Fibroblast of the aortic adventitia (primary cell): ENCODE measurements around the gene SLC37A4. TPM values are rescaled to one million over a fixed set of nuclear protein-coding genes. Genes with fewer than 3 reads are reported as not detected.
"Not testable (repeated sequence)": the region's sequence is repeated elsewhere in the genome, so short reads cannot be mapped to it uniquely, and the experiment has no call there.

Source experiments
- DNase-seq: peaks from one replicate; pipeline ENCODE4 v3.0.0-alpha.2; 2010; ENCODE audit warnings: low read depth
- H3K4me3 ChIP-seq: 2 replicates; pipeline ENCODE4 v1.5.1; 2011; ENCODE audit warnings: low read depth, mild to moderate bottlenecking, control low read depth, low read length, moderate library complexity
- CTCF ChIP-seq: IDR thresholded peaks from 2 replicates; pipeline ENCODE4 v1.5.1; 2011; ENCODE audit warnings: mild to moderate bottlenecking, low read length, control low read depth, inconsistent platforms; ENCODE audit not compliant: insufficient read depth
- total RNA-seq: library from RNA; depleted of rRNA; stranded (reverse); fragments of >200 nt; gene quantifications from 2 replicates; pipeline ENCODE4 v1.2.3, GENCODE V29; 2012; ENCODE audit warnings: low replicate concordance

SLC37A4 gene
- total RNA-seq, 1 donor: 15.5 TPM

- no peak for TF ChIP-seq CTCF
- no peak for DNase-seq
- no peak overlapping the region for H3K4me3 ChIP-seq
Measured at GRCh38 chr11:119000906-119001305, 29.8 kb downstream of the SLC37A4 start.

GRCh38 chr11:118998822-118999221, 31.9 kb downstream of the SLC37A4 start:
- no peak for TF ChIP-seq CTCF
- DNase-seq: peak; percentile 78
- peak overlapping the region; percentile 97 for H3K4me3 ChIP-seq

- peak overlapping the region; percentile 97 for H3K4me3 ChIP-seq
- no peak for DNase-seq
- TF ChIP-seq CTCF: no peak
Measured at GRCh38 chr11:118998388-118998717, 32.3 kb downstream of the SLC37A4 start.

- peak; percentile 11 for TF ChIP-seq CTCF
- H3K4me3 ChIP-seq: peak within 1 kb of the TSS; percentile 97
- DNase-seq: peak; percentile 82
Measured at GRCh38 chr11:118997627-118998387, 32.9 kb downstream of the SLC37A4 start, which contains the start of gene CENATAC. Gene CENATAC, plus strand, starts transcription at chr11:118998138. Its CDS starts 60 bp downstream, at chr11:118998198.

- peak; percentile 51 for TF ChIP-seq CTCF
- DNase-seq: peak; percentile 40
Measured at GRCh38 chr11:118996926-118997626, 33.6 kb downstream of the SLC37A4 start.

GRCh38 chr11:118991486-118992038, 39.1 kb downstream of the SLC37A4 start:
- not testable (repeated sequence) for H3K4me3 ChIP-seq

More at GRCh38 chr11:118996926-118997626, 33.6 kb downstream of the SLC37A4 start:
- peak overlapping the region; percentile 97 for H3K4me3 ChIP-seq

GRCh38 chr11:118988280-118988679, 42.4 kb downstream of the SLC37A4 start:
- no peak overlapping the region for H3K4me3 ChIP-seq
- TF ChIP-seq CTCF: no peak
- DNase-seq: no peak

More at GRCh38 chr11:118991486-118992038, 39.1 kb downstream of the SLC37A4 start:
- DNase-seq: not testable (repeated sequence)
